HG03575 (cell line): ENCODE results near the gene HS3ST2.

Experiments
- ATAC-seq: cut with Tn5 transposase; IDR thresholded peaks from one replicate; pipeline ENCODE4 v1.9.1; 2021; ENCODE audit not compliant: unreplicated experiment, insufficient number of reproducible peaks, low FRiP score; ENCODE audit errors: extremely low read depth

Gene HS3ST2

DNA sequence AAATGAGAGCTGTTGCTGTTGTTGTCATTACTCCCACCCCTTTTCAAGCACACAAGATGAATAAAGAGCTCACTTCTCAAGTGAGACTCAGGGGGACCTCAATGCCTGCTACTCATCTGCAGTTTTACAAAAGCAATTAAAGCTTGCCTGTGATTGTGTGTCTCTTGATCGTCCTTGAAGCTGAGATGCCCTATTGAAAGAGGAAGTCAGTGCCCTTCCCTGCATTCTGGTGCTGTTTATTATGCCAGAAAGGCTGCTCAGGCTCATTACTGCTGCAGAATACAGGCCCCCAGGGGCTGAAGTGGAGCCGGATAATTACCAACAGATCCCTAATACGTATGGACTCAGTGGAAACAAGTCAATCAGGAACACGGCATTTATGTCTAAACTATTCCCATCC is 147.2 kb downstream of the HS3ST2 start:
- ATAC-seq, result no peak

DNA sequence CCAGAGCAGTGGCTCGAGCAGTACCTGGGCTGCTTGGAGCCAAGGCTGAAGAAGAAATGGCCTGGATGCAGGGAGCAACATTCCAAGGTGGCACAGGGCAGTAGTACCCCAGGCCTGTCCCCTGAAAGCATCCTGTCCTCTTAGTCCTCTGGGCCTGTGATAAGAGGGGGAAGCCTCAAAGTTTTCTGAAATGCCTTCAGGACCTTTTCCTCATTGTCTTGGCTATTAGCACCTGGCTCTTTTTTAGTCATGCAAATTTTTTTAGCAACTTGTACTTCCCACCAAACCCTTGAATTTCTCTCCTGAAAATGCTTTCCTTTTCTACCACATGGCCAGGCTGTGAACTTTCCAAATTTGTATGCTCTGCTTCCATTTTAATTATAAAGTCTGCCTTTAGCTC is 148.9 kb downstream of the HS3ST2 start:
- no peak for ATAC-seq
